SH-SY5Y (cell line): ENCODE measurements around the gene MYMK.

Experiments
- GATA2 ChIP-seq: IDR thresholded peaks from 2 replicates; pipeline ENCODE4 v1.6.1; 2011; ENCODE audit warnings: mild to moderate bottlenecking, low read depth, low read length
- GATA3 ChIP-seq: IDR thresholded peaks from 2 replicates; pipeline ENCODE4 v1.6.1; 2011; ENCODE audit warnings: low read depth, mild to moderate bottlenecking, low read length, moderate library complexity

Gene MYMK

GRCh38 chr9:133533857-133534256, 9.1 kb upstream of the MYMK start:
- TF ChIP-seq GATA3 (no peak), GATA2 (no peak)

- no peak for TF ChIP-seq GATA2
- no peak for TF ChIP-seq GATA3
Measured at GRCh38 chr9:133532937-133533668, 8.3 kb upstream of the MYMK start.

DNA sequence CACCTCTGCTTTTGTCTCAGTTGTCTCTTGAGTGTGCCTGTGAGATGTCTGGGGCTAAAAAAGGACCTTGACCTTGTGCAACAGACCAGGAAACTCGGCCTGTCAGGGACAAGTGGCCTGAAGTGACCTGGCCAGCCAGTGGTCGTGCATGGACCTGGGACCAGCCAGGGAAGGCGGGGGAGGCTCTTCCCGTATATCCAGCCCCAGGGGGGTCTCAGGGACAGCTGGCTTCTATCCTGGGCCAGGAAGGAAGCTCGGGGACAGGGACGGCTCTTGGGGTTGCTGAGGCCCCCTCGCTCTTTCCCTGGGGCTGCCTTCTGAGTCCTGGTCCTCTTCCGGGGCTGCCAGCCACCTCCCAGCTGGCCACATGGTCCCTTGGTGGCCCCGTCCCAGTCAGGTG, 6.5 kb upstream of the MYMK start:
- TF ChIP-seq GATA2 (no peak), GATA3 (no peak)

DNA sequence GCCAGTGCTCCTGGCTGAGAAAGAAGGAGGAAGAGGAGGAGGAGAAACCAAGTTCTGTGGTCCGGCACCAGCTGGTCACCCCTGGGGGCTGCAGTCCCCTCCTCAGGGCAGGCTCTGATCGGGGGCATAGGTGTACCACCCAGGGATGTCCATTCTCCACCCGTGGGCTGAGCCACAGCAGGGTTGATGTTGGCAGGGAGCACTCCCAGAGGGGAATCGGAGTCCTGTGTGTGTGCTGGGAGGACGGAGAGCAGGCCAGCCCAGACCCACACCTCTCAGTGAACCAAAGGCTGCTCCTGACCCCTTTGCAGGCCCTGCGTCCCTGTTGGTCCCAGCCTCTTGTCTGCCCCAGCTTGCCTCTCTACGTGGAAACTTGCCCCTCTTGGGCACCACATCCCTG, 5.1 kb upstream of the MYMK start:
- TF ChIP-seq GATA3, result no peak
- TF ChIP-seq GATA2, result no peak

GRCh38 chr9:133529457-133529856, 4.7 kb upstream of the MYMK start:
- no peak for TF ChIP-seq GATA2
- TF ChIP-seq GATA3, result no peak

DNA sequence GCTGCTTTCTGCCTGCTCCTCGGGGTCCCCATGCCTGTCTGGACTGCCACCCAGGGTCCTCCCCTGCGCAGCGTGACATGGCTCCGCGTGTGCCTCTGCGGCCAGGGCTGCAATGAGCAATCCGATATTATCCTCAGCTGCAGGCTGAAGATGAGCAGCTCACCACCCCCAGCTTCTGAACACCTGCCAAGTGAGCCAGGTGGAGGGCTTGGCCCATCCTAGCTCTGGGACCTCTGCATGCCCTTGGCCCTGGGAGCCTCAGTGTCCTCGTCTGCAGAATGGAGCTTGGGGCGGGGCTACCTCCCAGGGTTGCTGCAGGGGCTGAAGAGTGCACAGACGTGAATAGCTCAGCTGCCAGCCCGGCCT, 4.1 kb upstream of the MYMK start:
- TF ChIP-seq GATA2 (no peak), GATA3 (no peak)

DNA sequence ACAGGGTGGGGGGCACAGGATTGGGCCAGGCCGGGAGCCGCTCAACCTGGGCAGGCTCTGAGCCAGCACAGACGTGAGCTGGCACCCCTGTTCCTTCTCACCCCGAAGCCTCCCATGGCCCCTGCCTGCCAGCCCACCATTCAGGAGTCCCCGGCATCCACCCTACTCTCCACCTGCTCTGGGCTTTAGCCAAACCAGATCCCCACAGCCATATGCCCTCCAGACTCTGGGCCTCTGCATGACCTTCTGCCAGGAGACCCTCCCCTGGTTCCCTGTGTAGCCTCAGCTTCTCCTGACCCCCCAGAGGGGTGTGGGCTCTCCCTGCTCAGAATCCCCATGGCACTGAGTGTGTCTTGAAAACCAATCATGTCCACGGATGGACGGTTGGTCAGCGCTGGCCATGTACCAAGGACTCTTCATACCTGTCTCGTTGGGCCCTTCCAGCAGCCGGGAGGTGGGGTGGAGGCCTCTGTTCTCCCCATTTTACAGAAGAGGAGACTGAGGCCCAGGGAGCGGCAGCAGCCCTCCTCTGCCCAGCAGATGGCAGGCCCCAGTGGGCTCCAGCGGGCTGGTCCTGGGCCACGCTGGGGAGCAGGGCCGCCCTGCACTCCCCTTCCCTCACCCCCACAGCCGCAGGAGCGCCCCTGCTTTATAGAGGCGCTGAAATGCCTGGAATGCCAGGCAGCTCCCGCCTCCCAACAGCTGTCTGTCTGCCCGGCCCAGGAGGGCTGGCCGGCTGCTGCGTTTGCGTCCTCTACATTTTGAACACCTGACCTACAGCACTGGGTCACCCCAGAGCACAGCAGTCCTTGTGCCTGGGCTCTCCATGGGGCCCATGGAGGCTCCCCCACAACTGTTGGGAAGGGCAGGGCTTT, 3.5 kb upstream of the MYMK start:
- TF ChIP-seq GATA2, result no peak
- TF ChIP-seq GATA3, result no peak

GRCh38 chr9:133527444-133527920, 2.7 kb upstream of the MYMK start:
- TF ChIP-seq GATA2, result no peak
- TF ChIP-seq GATA3, result no peak

DNA sequence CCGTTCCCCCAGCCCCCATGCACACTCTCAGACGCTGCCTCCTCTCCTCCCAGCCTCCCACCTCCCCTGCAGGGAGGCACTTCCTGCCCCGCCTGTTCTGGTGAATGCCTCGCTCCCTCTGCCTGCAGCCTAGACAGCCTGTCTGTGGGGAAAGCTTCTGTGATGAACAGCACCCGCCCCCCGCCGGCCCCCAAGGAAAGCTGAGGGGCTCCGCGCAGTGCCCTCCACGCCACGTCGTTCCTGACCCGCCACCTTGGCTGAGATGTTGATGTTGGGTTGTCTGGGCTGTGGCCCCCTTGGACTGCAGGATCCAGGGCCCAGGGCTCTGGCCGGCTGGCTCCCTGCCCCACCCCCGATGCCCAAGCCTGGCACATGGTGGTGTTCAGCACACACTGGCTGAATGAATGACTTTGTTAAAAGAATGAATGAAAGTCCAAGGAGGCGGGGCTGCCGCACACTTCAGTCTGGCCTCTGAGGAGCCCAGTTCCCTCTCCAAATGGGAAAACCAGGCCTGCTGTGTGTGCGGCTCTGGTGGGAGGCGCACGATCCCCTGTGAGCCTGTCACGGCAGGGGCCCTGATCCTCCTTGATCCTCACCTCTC, 2.1 kb upstream of the MYMK start:
- TF ChIP-seq GATA3 (no peak), GATA2 (no peak)

DNA sequence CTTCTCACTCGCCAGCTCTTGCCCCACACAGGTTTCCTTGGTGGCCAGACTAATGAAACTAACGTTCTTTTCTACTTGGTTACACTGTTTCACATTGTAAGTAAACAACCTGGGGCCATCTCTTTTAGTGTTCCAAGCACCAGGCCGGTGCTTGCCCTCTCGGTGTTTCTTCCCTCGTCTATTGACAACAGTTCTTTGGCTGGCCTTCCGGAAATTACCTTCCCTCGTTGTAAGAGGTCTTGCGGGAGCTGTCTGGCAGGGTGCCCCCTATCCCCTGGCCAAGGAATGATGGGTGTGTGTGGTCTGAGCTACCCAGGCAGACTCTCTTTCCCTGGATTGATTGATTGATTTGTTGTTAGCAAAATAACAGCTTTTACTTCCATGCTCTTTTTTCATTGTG, 918 bp upstream of the MYMK start:
- TF ChIP-seq GATA3 (no peak), GATA2 (no peak)

DNA sequence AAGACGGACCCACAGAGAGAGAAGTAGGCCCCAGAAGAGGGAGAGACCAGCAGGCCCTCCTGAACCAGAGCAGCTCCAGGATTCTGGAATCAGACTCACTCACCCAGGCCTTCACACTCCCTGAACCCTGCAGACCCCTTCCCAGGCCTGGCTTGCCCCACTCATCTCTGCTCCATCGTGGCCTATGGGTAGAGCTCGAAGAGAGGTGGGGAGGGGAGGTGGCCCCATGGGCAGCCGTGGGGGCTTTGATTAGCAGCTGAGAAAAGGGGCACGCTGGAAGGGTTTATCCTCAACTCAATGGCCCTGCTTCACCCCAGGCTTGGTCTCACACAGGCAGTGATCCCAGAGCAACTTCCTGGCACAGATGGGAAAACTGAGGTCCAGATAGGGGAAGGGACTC, 613 bp downstream of the MYMK start:
- TF ChIP-seq GATA2 (no peak), GATA3 (no peak)

GRCh38 chr9:133523106-133523505, 1.7 kb downstream of the MYMK start:
- TF ChIP-seq GATA2 (no peak), GATA3 (no peak)

GRCh38 chr9:133522073-133522910, 2.5 kb downstream of the MYMK start:
- no peak for TF ChIP-seq GATA2
- TF ChIP-seq GATA3, result no peak

DNA sequence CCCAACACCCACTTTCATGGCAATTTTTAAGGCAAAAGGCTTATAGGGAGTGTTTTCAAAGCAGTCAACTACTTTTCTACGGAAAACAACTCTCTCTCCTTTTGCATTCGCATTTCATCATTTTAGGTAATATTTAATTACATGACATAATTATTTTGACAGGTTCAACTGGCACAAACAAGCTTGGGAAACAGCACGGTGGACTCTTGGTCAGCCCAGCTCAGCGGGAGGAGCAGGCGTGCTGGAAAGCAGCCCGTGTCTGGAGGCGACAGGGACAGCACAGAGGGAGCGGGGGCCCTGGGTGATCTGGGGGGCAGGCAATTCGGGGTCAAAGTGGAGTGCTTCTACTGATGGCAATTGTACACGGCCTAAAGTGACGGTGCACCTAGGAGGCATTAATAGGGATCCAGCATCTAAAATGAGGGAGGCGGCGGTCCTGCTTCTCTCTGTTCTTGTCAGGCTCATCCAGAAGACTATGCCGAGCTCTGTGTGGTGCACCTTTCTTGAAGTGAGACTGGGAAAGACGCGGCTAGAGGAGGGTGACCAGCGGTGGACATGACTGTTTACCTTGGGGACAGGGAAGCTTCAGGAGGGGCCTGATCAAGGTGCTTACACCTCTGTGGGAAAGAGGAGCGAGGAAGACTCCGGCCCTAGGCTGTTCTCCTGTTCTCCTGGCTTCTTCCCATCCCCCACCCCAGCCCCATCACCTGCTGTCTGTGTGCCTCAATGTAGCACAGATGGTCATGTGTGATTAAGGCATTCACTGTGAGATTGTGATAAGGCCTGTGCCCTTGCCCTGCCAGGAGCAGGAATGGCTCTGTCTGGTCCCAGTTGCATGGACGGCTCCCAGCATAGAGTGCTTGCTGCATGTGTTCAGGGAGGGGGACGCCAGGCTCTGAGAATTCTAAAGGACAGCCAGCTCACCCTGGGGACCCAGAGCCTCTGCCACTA, 3.4 kb downstream of the MYMK start:
- TF ChIP-seq GATA2 (peak; percentile 84), GATA3 (no peak)
